ENCODE measurements around the gene GLIS1.

- TF ChIP-seq CTCF (conservative IDR thresholded peaks at IDR 0.05 in 1 of 2, IDR thresholded peaks at IDR 0.05 in 1 of 2; ENCODE audit: extremely low read depth in 1 of 2, insufficient read depth in 1 of 2, low read depth in 1 of 2, low read length in 2 of 2) = no peak
- no peak for TF ChIP-seq EZH2 (IDR thresholded peaks at IDR 0.05; ENCODE audit: borderline replicate concordance, low read length)
Measured at GRCh38 chr1:53615101-53615500, 123.9 kb downstream of the GLIS1 start.

Measured in mammary epithelial cell (primary cell).